ENCODE results near the gene CSNK2A3. TPM values are rescaled to one million over a fixed set of nuclear protein-coding genes. Genes with fewer than 3 reads are reported as not detected.

Gene CSNK2A3
- total RNA-seq, 1 experiment from 2014 or later: 2.0 TPM

DNA sequence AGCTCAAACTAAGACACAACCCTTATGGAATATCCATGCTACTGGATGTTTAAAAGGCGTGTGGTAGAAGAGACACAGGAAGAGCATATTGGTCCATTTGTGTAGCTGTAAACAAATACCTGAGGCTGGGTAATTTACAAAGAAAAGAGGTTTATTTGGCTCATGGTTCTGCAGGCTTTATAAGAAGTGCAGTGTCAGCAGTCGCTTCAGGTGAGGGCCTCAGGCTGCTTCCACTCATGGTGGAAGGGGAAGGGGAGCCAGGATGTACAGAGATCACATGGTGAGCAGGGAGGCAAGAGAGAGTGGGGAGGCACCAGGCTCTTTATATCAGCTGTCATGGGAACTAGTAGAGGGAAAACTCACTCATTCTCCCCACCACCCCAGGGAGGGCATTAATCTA, 31.8 kb upstream of the CSNK2A3 start (continued):
- TF ChIP-seq, protein P1, sequence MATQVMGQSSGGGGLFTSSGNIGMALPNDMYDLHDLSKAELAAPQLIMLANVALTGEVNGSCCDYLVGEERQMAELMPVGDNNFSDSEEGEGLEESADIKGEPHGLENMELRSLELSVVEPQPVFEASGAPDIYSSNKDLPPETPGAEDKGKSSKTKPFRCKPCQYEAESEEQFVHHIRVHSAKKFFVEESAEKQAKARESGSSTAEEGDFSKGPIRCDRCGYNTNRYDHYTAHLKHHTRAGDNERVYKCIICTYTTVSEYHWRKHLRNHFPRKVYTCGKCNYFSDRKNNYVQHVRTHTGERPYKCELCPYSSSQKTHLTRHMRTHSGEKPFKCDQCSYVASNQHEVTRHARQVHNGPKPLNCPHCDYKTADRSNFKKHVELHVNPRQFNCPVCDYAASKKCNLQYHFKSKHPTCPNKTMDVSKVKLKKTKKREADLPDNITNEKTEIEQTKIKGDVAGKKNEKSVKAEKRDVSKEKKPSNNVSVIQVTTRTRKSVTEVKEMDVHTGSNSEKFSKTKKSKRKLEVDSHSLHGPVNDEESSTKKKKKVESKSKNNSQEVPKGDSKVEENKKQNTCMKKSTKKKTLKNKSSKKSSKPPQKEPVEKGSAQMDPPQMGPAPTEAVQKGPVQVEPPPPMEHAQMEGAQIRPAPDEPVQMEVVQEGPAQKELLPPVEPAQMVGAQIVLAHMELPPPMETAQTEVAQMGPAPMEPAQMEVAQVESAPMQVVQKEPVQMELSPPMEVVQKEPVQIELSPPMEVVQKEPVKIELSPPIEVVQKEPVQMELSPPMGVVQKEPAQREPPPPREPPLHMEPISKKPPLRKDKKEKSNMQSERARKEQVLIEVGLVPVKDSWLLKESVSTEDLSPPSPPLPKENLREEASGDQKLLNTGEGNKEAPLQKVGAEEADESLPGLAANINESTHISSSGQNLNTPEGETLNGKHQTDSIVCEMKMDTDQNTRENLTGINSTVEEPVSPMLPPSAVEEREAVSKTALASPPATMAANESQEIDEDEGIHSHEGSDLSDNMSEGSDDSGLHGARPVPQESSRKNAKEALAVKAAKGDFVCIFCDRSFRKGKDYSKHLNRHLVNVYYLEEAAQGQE (IDR thresholded peaks at IDR 0.05; ENCODE audit: low read depth): no peak
- TF ChIP-seq, protein P2, sequence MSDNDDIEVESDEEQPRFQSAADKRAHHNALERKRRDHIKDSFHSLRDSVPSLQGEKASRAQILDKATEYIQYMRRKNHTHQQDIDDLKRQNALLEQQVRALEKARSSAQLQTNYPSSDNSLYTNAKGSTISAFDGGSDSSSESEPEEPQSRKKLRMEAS (IDR thresholded peaks at IDR 0.05): no peak
- TF ChIP-seq SP1 (IDR thresholded peaks at IDR 0.05; ENCODE audit: low read depth): no peak

DNA sequence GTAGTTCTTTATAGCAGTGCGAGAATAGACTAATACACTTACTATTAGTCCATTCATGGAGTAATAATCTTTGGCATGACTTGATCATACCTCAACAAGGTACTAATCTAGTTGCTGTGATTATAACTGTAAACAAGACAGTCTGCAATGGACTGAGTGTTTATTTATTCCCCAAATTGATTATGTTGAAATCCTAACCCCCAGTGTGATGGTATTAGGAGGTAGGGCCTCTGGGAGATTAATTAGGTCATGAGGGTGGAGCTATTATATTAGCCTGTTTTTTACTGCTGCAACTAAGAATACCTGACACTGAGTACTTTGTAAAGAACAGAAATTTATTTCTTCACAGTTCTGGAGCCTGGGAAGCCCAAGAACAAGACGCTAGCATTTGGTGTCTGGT, 30.9 kb upstream of the CSNK2A3 start:
- Histone ChIP-seq H3K27me3 (ENCODE audit: insufficient read depth, low read length) (no peaks in the 10 kb centered on the region), H3K9ac (ENCODE audit: low read length) (no peak overlapping the region), H3K9me2 (ENCODE audit: insufficient read depth) (no peaks in the 10 kb centered on the region), H3K36me3 (ENCODE audit: control insufficient read depth in 1 of 2, insufficient read depth in 2 of 2, low read length in 2 of 2) (no peaks in the 10 kb centered on the region), H3K9me3 (ENCODE audit: control insufficient read depth in 1 of 2, insufficient read depth in 1 of 2, low read depth in 1 of 2, low read length in 2 of 2) (no peaks in the 10 kb centered on the region), H4K20me1 (ENCODE audit: insufficient read depth) (no peaks in the 10 kb centered on the region), H3K4me3 (replicated peaks in 1 of 2; ENCODE audit: low read depth in 1 of 2, low read length in 2 of 2) (no peak overlapping the region), H3K79me2 (ENCODE audit: insufficient read depth, low read length) (no peaks in the 10 kb centered on the region), H3K4me1 (ENCODE audit: control insufficient read depth in 1 of 2, insufficient read depth in 2 of 2, low read length in 2 of 2) (no peaks in the 10 kb centered on the region), H3K4me2 (ENCODE audit: low read length) (no peak overlapping the region), H3K27ac (ENCODE audit: low read depth, low read length) (no peak overlapping the region), H2AFZ (ENCODE audit: low read depth, low read length, poor library complexity, severe bottlenecking) (no peak overlapping the region)
- ChIA-PET CTCF (no interaction called here), POLR2A (no interaction called here), RAD21 (ENCODE audit: low non-redundant PET in 1 of 2, low total read pairs in 2 of 2, uncharacterized antibody in 2 of 2, unreplicated experiment in 2 of 2) (no interaction called here)
- BruUV-seq (replicated peaks): no TSS peak
- TF ChIP-seq EZH2phosphoT487 (IDR thresholded peaks at IDR 0.05; ENCODE audit: borderline replicate concordance) (no peak), SP1 (IDR thresholded peaks at IDR 0.05; ENCODE audit: low read depth) (no peak), EZH2 (IDR thresholded peaks at IDR 0.05) (no peak), CBX3 (IDR thresholded peaks at IDR 0.05; ENCODE audit: low read depth) (no peak)
- intact Hi-C loops (cut with micrococcal nuclease): no loop called here
- DNase-seq (ENCODE audit: low read depth, low spot score) (no peak), ATAC-seq (no peak)
